Vagina (tissue), 2 donors: ENCODE data around the gene PCSK2. TPM values are rescaled to one million over a fixed set of nuclear protein-coding genes. Genes with fewer than 3 reads are reported as not detected.
"Not testable (repeated sequence)": the region's sequence is repeated elsewhere in the genome, so short reads cannot be mapped to it uniquely, and the experiment has no call there.

Experiments
- DNase-seq, 2 donors: peaks; one replicate each; pipeline ENCODE4 v3.0.0-alpha.2; 2017; ENCODE audit errors: extremely low spot score in 2 of 2
- H3K27ac ChIP-seq: fragments of 200-600 bp; sonication (generic); one replicate; pipeline ENCODE4 v1.5.1; 2019
- H3K27me3 ChIP-seq: fragments of 200-600 bp; sonication (generic); one replicate; pipeline ENCODE4 v1.5.1; 2019
- H3K36me3 ChIP-seq, 2 donors: fragments of 200-600 bp; sonication (generic); one replicate each; pipeline ENCODE4 v1.5.1; 2017 to 2019
- H3K4me1 ChIP-seq: fragments of 200-600 bp; sonication (generic); one replicate; pipeline ENCODE4 v1.5.1; 2019
- H3K4me3 ChIP-seq, 2 donors: fragments of 200-600 bp; sonication (generic); 1 replicate in 1 of 2; 2 replicates in 1 of 2; pipeline ENCODE4 v1.5.1; 2016 to 2019
- H3K9me3 ChIP-seq: fragments of 200-600 bp; sonication (generic); one replicate; pipeline ENCODE4 v1.5.1; 2019
- POLR2A ChIP-seq, 2 donors: fragments of 450-650 bp; IDR thresholded peaks; one replicate each; pipeline ENCODE4 v1.6.1; 2017; ENCODE audit warnings: antibody characterized with exemption in 2 of 2, mild to moderate bottlenecking in 2 of 2, moderate library complexity in 2 of 2
- POLR2AphosphoS5 ChIP-seq, 2 donors: sonication (generic); formaldehyde crosslinking; IDR thresholded peaks; one replicate each; pipeline ENCODE4 v1.9.0; 2017; ENCODE audit warnings: antibody characterized with exemption in 2 of 2, mild to moderate bottlenecking in 2 of 2, low read depth in 1 of 2; ENCODE audit not compliant: insufficient read depth in 1 of 2
- intact Hi-C: fragments of 100-400 bp; cut with DNase I; formaldehyde crosslinking; loops from one replicate; pipeline ENCODE4 v1.15.1; 2023
- total RNA-seq: library from RNA; depleted of rRNA; stranded (reverse); fragments of >200 nt; gene quantifications from one replicate; pipeline ENCODE4 v1.2.3, GENCODE V29; 2016
- TF ChIP-seq, protein P1 (sequence below), 3 experiments: fragments of 450-650 bp in 2 of 3; fragments of 200-600 bp in 1 of 3; sonication (generic) in 1 of 3; IDR thresholded peaks; one replicate each; pipeline ENCODE4 v1.5.1; 2017 to 2019; ENCODE audit warnings: antibody characterized with exemption in 3 of 3, mild to moderate bottlenecking in 2 of 3, moderate library complexity in 2 of 3

The PCSK2 gene
- total RNA-seq, 1 donor from 2014 or later = 0.98 TPM

DNA sequence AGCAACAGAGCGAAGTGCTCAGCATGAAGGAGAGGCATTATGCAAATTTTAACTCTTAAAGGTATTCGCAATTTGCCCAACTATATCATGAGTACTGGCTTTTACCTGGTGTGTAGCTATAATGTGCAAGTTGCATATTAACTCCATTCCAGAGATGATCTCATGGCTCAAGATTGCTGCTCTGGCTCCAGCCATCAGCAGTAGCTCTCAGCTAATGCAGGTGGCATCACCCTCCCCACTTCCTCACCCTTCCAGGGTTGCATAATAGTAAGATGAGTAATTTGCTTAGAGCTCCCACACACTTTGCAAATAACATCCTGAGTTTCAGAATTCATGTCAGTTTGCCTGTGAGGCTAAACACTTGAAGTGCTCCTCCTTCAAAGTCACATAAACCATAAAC, 15.9 kb upstream of the PCSK2 start:
- H3K36me3 ChIP-seq = no peaks in the 10 kb centered on the region
- H3K4me3 ChIP-seq = no peak overlapping the region
- TF ChIP-seq POLR2A (IDR thresholded peaks at IDR 0.05) = no peak
- no peak for TF ChIP-seq POLR2AphosphoS5 (IDR thresholded peaks at IDR 0.05; ENCODE audit: insufficient read depth in 1 of 2, low read depth in 1 of 2)
- TF ChIP-seq, protein P1, sequence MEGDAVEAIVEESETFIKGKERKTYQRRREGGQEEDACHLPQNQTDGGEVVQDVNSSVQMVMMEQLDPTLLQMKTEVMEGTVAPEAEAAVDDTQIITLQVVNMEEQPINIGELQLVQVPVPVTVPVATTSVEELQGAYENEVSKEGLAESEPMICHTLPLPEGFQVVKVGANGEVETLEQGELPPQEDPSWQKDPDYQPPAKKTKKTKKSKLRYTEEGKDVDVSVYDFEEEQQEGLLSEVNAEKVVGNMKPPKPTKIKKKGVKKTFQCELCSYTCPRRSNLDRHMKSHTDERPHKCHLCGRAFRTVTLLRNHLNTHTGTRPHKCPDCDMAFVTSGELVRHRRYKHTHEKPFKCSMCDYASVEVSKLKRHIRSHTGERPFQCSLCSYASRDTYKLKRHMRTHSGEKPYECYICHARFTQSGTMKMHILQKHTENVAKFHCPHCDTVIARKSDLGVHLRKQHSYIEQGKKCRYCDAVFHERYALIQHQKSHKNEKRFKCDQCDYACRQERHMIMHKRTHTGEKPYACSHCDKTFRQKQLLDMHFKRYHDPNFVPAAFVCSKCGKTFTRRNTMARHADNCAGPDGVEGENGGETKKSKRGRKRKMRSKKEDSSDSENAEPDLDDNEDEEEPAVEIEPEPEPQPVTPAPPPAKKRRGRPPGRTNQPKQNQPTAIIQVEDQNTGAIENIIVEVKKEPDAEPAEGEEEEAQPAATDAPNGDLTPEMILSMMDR (IDR thresholded peaks at IDR 0.05) = no peak
- H3K27ac ChIP-seq = no peak overlapping the region
- H3K4me1 ChIP-seq = no peaks in the 10 kb centered on the region
- intact Hi-C loops = no loop called here
- no peak for DNase-seq
- H3K27me3 ChIP-seq = no peaks in the 10 kb centered on the region
- H3K9me3 ChIP-seq = no peaks in the 10 kb centered on the region

DNA sequence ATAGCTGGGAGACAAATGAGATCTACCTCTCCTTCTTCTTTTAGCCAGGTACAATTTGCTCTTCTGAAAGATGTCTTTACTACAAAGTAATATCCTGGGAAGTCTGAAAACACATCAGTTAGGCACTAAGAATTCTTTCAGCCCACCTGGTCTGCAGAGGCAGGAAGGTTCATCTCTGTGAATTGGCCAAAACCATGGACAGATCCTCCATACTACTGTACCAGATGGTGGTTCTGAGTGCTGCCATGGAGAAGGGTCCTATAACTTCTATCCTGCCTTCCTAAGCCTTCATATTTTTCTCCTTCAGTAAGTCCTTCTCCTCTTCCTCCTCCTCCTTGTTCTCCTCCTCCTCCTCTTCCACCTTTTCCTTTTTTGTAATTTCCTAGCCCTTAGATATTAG, 11.7 kb upstream of the PCSK2 start:
- Histone ChIP-seq H3K4me3 (no peak overlapping the region), H3K27me3 (no peaks in the 10 kb centered on the region), H3K4me1 (no peaks in the 10 kb centered on the region), H3K36me3 (no peaks in the 10 kb centered on the region), H3K9me3 (no peaks in the 10 kb centered on the region), H3K27ac (no peak overlapping the region)
- intact Hi-C loops = no loop called here
- TF ChIP-seq POLR2A (IDR thresholded peaks at IDR 0.05) = no peak
- no peak for TF ChIP-seq POLR2AphosphoS5 (IDR thresholded peaks at IDR 0.05; ENCODE audit: insufficient read depth in 1 of 2, low read depth in 1 of 2)
- TF ChIP-seq, protein P1 (IDR thresholded peaks at IDR 0.05) = no peak
- no peak for DNase-seq

- DNase-seq, H3K4me3 ChIP-seq, H3K4me1 ChIP-seq, intact Hi-C loops, H3K27ac ChIP-seq, H3K9me3 ChIP-seq, H3K27me3 ChIP-seq, H3K36me3 ChIP-seq: not testable (repeated sequence)
These were observed 7.0 kb upstream of the PCSK2 start for GRCh38 chr20:17219856-17220255.

DNA sequence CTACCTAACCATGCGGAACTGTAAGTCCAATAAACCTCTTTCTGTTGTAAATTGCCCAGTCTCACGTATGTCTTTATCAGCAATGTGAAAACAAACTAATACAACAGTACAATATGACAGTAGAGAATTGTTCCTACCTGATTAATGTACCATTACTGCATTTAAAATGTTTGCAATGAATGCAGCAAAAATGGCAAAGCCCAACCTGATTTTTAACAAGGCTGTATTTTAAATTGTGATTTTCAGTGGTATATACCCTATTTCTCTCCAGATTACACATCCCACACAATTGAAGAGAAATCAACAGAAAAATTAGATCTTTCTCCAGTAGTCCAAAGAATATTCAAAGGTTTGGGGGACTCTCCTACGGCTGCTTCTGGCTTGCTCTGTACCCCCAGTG, 3.3 kb upstream of the PCSK2 start:
- Histone ChIP-seq H3K27ac (no peak overlapping the region), H3K9me3 (no peaks in the 10 kb centered on the region), H3K4me3 (no peak overlapping the region), H3K4me1 (peaks cover 14% of the 10 kb centered on the region), H3K27me3 (no peaks in the 10 kb centered on the region), H3K36me3 (no peaks in the 10 kb centered on the region)
- DNase-seq = no peak
- TF ChIP-seq POLR2A (IDR thresholded peaks at IDR 0.05) = no peak
- TF ChIP-seq, protein P1 (IDR thresholded peaks at IDR 0.05) = no peak
- no peak for TF ChIP-seq POLR2AphosphoS5 (IDR thresholded peaks at IDR 0.05; ENCODE audit: insufficient read depth in 1 of 2, low read depth in 1 of 2)
- intact Hi-C loops = no loop called here

DNA sequence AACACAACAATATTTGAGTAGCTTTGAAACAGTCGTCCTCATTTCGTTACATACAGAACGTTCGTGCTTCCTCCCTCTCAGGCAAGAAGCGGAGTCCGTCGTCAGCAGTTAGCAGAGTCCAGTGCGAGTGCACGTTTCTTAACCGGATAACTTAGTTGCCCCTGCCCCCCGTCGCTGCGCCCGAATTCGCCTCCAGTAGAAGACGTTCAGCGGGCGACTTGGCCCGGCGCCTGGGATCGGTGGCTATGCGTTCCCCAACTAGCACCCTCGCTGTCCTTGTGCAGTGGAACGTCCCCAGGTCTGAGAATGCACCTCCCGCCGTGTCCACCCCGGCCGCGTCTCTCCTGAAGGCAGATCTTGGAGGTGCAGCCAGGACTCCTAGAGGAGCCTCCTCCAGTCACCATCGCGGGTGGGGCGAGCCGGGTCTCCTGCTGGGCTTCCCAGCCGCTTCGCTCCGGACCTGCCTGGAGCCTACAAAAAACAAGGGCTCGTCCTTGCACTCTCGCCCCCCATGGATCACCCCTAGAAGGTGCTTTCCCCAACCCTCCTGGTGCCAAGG, 910 bp upstream of the PCSK2 start:
- TF ChIP-seq POLR2AphosphoS5 (IDR thresholded peaks at IDR 0.05; ENCODE audit: insufficient read depth in 1 of 2, low read depth in 1 of 2) (no peak), POLR2A (IDR thresholded peaks at IDR 0.05) (no peak)
- TF ChIP-seq, protein P1 (IDR thresholded peaks at IDR 0.05) = no peak
- intact Hi-C loops = no loop called here
- no peak for DNase-seq
- Histone ChIP-seq H3K4me3 (peak overlapping the region; percentile 33 to 35), H3K27me3 (no peaks in the 10 kb centered on the region), H3K36me3 (no peaks in the 10 kb centered on the region), H3K27ac (no peak overlapping the region), H3K4me1 (peaks cover 14% of the 10 kb centered on the region), H3K9me3 (no peaks in the 10 kb centered on the region)
